Mesenchymal stem cell (in vitro differentiated cells and primary cell): ENCODE data around the gene TSHZ3.

Source experiments
- DNase-seq: peaks from one replicate; pipeline ENCODE4 v3.0.0-alpha.2; 2013
- H2AFZ ChIP-seq: one replicate; pipeline ENCODE4 v1.6.1; 2013; ENCODE audit warnings: low read depth, mild to moderate bottlenecking, control low read depth, inconsistent platforms, low read length, moderate library complexity
- H2AK5ac ChIP-seq: 2 replicates; pipeline ENCODE4 v1.6.1; 2013; ENCODE audit warnings: low read length, moderate library complexity, mild to moderate bottlenecking, inconsistent platforms; ENCODE audit not compliant: severe bottlenecking
- H2BK120ac ChIP-seq: one replicate; pipeline ENCODE4 v1.6.1; 2013; ENCODE audit warnings: low read depth, mild to moderate bottlenecking, inconsistent platforms, low read length, moderate library complexity
- H2BK12ac ChIP-seq, 2 experiments: one replicate each; pipeline ENCODE4 v1.6.1; 2013; ENCODE audit warnings: inconsistent platforms in 2 of 2, low read length in 2 of 2, mild to moderate bottlenecking in 2 of 2, moderate library complexity in 2 of 2, control low read depth in 1 of 2
- H2BK15ac ChIP-seq: one replicate; pipeline ENCODE4 v1.6.1; 2013; ENCODE audit warnings: mild to moderate bottlenecking, low read depth, inconsistent platforms; ENCODE audit not compliant: poor library complexity, severe bottlenecking
- H2BK5ac ChIP-seq: 2 replicates; pipeline ENCODE4 v1.6.1; 2013; ENCODE audit warnings: low read depth, mild to moderate bottlenecking, low read length, control low read depth, inconsistent platforms; ENCODE audit not compliant: poor library complexity, severe bottlenecking
- H3K14ac ChIP-seq, 2 experiments: one replicate each; pipeline ENCODE4 v1.6.1; 2013; ENCODE audit warnings: inconsistent platforms in 2 of 2, low read length in 2 of 2, control low read depth in 1 of 2, mild to moderate bottlenecking in 1 of 2, moderate library complexity in 1 of 2
- H3K18ac ChIP-seq, 2 experiments: one replicate each; pipeline ENCODE4 v1.6.1; 2013; ENCODE audit warnings: inconsistent platforms in 2 of 2, low read length in 2 of 2, control low read depth in 1 of 2, low read depth in 1 of 2, mild to moderate bottlenecking in 1 of 2
- H3K23ac ChIP-seq, 2 experiments: one replicate each; pipeline ENCODE4 v1.6.1; 2013; ENCODE audit warnings: inconsistent platforms in 2 of 2, low read length in 2 of 2, mild to moderate bottlenecking in 2 of 2, moderate library complexity in 2 of 2, control low read depth in 1 of 2
- H3K27ac ChIP-seq: 2 replicates; pipeline ENCODE4 v1.5.1; 2013; ENCODE audit warnings: mild to moderate bottlenecking, moderate library complexity, low read length, control low read depth, inconsistent platforms; ENCODE audit not compliant: poor library complexity, severe bottlenecking
- H3K27me3 ChIP-seq, 2 experiments: 2 replicates each; pipeline versions ENCODE4 v1.6.1 to v1.7.0; 2013; ENCODE audit warnings: low read length in 2 of 2, mild to moderate bottlenecking in 2 of 2, moderate library complexity in 2 of 2, control low read depth in 1 of 2, inconsistent platforms in 1 of 2; ENCODE audit not compliant: control insufficient read depth in 1 of 2, insufficient read depth in 1 of 2
- H3K36me3 ChIP-seq, 2 experiments: 2 replicates each; pipeline versions ENCODE4 v1.6.1 to v1.7.0; 2013; ENCODE audit warnings: low read length in 2 of 2, control low read depth in 1 of 2, inconsistent platforms in 1 of 2, low read depth in 1 of 2, mild to moderate bottlenecking in 1 of 2; ENCODE audit not compliant: insufficient read depth in 2 of 2, control insufficient read depth in 1 of 2
- H3K4ac ChIP-seq, 2 experiments: one replicate each; pipeline ENCODE4 v1.6.1; 2013; ENCODE audit warnings: inconsistent platforms in 2 of 2, low read length in 2 of 2, mild to moderate bottlenecking in 2 of 2, moderate library complexity in 2 of 2, control low read depth in 1 of 2, low read depth in 1 of 2
- H3K4me1 ChIP-seq: 2 replicates; pipeline ENCODE4 v1.6.1; 2013; ENCODE audit warnings: low read depth, low read length, control low read depth; ENCODE audit not compliant: control insufficient read depth, insufficient read depth
- H3K4me2 ChIP-seq: 2 replicates; pipeline ENCODE4 v1.6.1; 2013; ENCODE audit warnings: low read length, mild to moderate bottlenecking, inconsistent platforms; ENCODE audit not compliant: poor library complexity, severe bottlenecking
- H3K4me3 ChIP-seq, 2 experiments: 2 replicates each; pipeline versions ENCODE4 v1.5.1 to v1.7.0; 2013; ENCODE audit warnings: low read length in 2 of 2, mild to moderate bottlenecking in 2 of 2, control low read depth in 1 of 2, low read depth in 1 of 2; ENCODE audit not compliant: insufficient read depth in 1 of 2
- H3K79me1 ChIP-seq: replicated peaks from 2 replicates; pipeline ENCODE4 v1.6.1; 2013; ENCODE audit warnings: mild to moderate bottlenecking, control low read depth, low read length, inconsistent platforms; ENCODE audit not compliant: poor library complexity, severe bottlenecking
- H3K9ac ChIP-seq: 2 replicates; pipeline ENCODE4 v1.7.0; 2013; ENCODE audit warnings: mild to moderate bottlenecking, low read length, moderate library complexity
- H3K9me3 ChIP-seq: 2 replicates; pipeline ENCODE4 v1.7.0; 2013; ENCODE audit warnings: mild to moderate bottlenecking, low read length; ENCODE audit not compliant: control insufficient read depth
- H4K8ac ChIP-seq: one replicate; pipeline ENCODE4 v1.6.1; 2013; ENCODE audit warnings: inconsistent platforms, mild to moderate bottlenecking, low read length, moderate library complexity
- H4K91ac ChIP-seq: one replicate; pipeline ENCODE4 v1.6.1; 2013; ENCODE audit warnings: mild to moderate bottlenecking, low read length, inconsistent platforms
- WGBS: methylation state at CpG from one replicate; pipeline ENCODE4 v1.1.7; 2013; ENCODE audit warnings: mixed read lengths; 5-methylcytosine and 5-hydroxymethylcytosine counted together

TSHZ3 gene

GRCh38 chr19:31340042-31341025, 8.9 kb downstream of the TSHZ3 start:
- Histone ChIP-seq H3K4me2 (no peak overlapping the region), H3K36me3 (peaks cover 25 to 32% of the 10 kb centered on the region in 2 experiments), H4K8ac (peak overlapping the region; percentile 33), H3K4me3 (peak overlapping the region in 1 of 2 experiments; percentile 63), H4K91ac (peak overlapping the region; percentile 55), H3K4ac (peak overlapping the region in 1 of 2 experiments; percentile 57), H2BK5ac (no peak overlapping the region), H2AFZ (no peak overlapping the region), H2BK120ac (peak overlapping the region; percentile 27), H3K27me3 (no peaks in the 10 kb centered on the region), H2BK12ac (peak overlapping the region in 1 of 2 experiments; percentile 73), H3K9ac (peak overlapping the region; percentile 72), H2BK15ac (no peak overlapping the region), H3K9me3 (no peaks in the 10 kb centered on the region), H3K79me1 (peaks cover 11% of the 10 kb centered on the region), H3K23ac (peak overlapping the region in 1 of 2 experiments; percentile 1), H3K14ac (peak overlapping the region in 1 of 2 experiments; percentile 62), H2AK5ac (no peak overlapping the region), H3K27ac (no peak overlapping the region), H3K4me1 (peaks cover 31% of the 10 kb centered on the region), H3K18ac (peak overlapping the region; percentile 4 to 87)
- 21% methylated on average over 8 of the region's 14 CpGs for WGBS
- peak; percentile 42 for DNase-seq

GRCh38 chr19:31339411-31339810, 9.8 kb downstream of the TSHZ3 start:
- H3K18ac ChIP-seq = peak overlapping the region; percentile 2 to 91
- H2AK5ac ChIP-seq = no peak overlapping the region
- no peak overlapping the region for H2BK120ac ChIP-seq
- peak overlapping the region; percentile 11 for H3K27ac ChIP-seq
- no peak overlapping the region for H3K4me2 ChIP-seq
- H4K91ac ChIP-seq = peak overlapping the region; percentile 93
- H3K79me1 ChIP-seq = peaks cover 8% of the 10 kb centered on the region
- peaks cover 20 to 27% of the 10 kb centered on the region in 2 experiments for H3K36me3 ChIP-seq
- peaks cover 32% of the 10 kb centered on the region for H3K4me1 ChIP-seq
- H4K8ac ChIP-seq = peak overlapping the region; percentile 89
- H3K14ac ChIP-seq = peak overlapping the region in 1 of 2 experiments; percentile 5
- peak; percentile 60 for DNase-seq
- H3K27me3 ChIP-seq = no peaks in the 10 kb centered on the region
- H3K9ac ChIP-seq = peak overlapping the region; percentile 72
- peak overlapping the region in 1 of 2 experiments; percentile 63 for H3K4me3 ChIP-seq
- H2BK12ac ChIP-seq = peak overlapping the region; percentile 92 to 99
- H2BK5ac ChIP-seq = no peak overlapping the region
- WGBS = 0% methylated on average over 4 of the region's 5 CpGs
- H3K4ac ChIP-seq = peak overlapping the region; percentile 77 to 92
- H2AFZ ChIP-seq = no peak overlapping the region
- H3K9me3 ChIP-seq = no peaks in the 10 kb centered on the region
- H2BK15ac ChIP-seq = no peak overlapping the region
- H3K23ac ChIP-seq = no peak overlapping the region

GRCh38 chr19:31338069-31338776, 11.0 kb downstream of the TSHZ3 start:
- WGBS = 0% methylated on average over 3 of the region's 10 CpGs
- H2BK120ac ChIP-seq = no peak overlapping the region
- no peaks in the 10 kb centered on the region for H3K27me3 ChIP-seq
- H2BK15ac ChIP-seq = no peak overlapping the region
- H3K79me1 ChIP-seq = peaks cover 8% of the 10 kb centered on the region
- peak; percentile 93 for DNase-seq
- no peak overlapping the region for H3K4ac ChIP-seq
- peak overlapping the region; percentile 67 for H4K8ac ChIP-seq
- H3K4me2 ChIP-seq = no peak overlapping the region
- peak overlapping the region; percentile 74 for H4K91ac ChIP-seq
- H2BK5ac ChIP-seq = peak overlapping the region; percentile 14
- peak overlapping the region; percentile 6 to 35 for H3K18ac ChIP-seq
- peaks cover 35% of the 10 kb centered on the region for H3K4me1 ChIP-seq
- peak overlapping the region in 1 of 2 experiments; percentile 63 for H3K4me3 ChIP-seq
- H2AK5ac ChIP-seq = no peak overlapping the region
- peak overlapping the region; percentile 72 for H3K9ac ChIP-seq
- H3K27ac ChIP-seq = peak overlapping the region; percentile 48
- no peak overlapping the region for H3K14ac ChIP-seq
- no peaks in the 10 kb centered on the region for H3K9me3 ChIP-seq
- H2AFZ ChIP-seq = no peak overlapping the region
- no peak overlapping the region for H3K23ac ChIP-seq
- peaks cover 18 to 27% of the 10 kb centered on the region in 2 experiments for H3K36me3 ChIP-seq
- H2BK12ac ChIP-seq = no peak overlapping the region
